ENCODE measurements around the gene TPCN1. TPM values are rescaled to one million over a fixed set of nuclear protein-coding genes. Genes with fewer than 3 reads are reported as not detected.

TPCN1 gene
- total RNA-seq, 4 donors from 2014 or later = 85.1 to 1,315 (median 121) TPM

GRCh38 chr12:113174461-113175384, 46.5 kb upstream of the TPCN1 start:
- 0 to 55% methylated on average over 2 to 32 of the region's 32 CpGs for WGBS, 2 donors (ENCODE audit: low coverage in 1 of 2)
- TF ChIP-seq EP300 (IDR thresholded peaks at IDR 0.05; ENCODE audit: low read depth) (no peak), CTCF (IDR thresholded peaks at IDR 0.05) (peak; percentile 91 to 100 (median 99)), POLR2AphosphoS5 (IDR thresholded peaks at IDR 0.05) (no peak), POLR2A (IDR thresholded peaks at IDR 0.05) (no peak)
- Histone ChIP-seq H3K27ac (no peak overlapping the region), H3K9me3 (no peaks in the 10 kb centered on the region), H3K36me3 (peaks cover 0 to 83% (median 36%) of the 10 kb centered on the region in 4 donors), H3K27me3 (no peaks in the 10 kb centered on the region), H3K4me3 (no peak overlapping the region), H3K4me1 (no peaks in the 10 kb centered on the region)
- peak; percentile 78 for DNase-seq
- intact Hi-C loops (cut with DNase I; ENCODE audit: low total_unique reads) = no loop called here
- in situ Hi-C loops (cut with MboI; ENCODE audit: low pct_ligation_motif_present in 1 of 4, low pct_unique_long_range_greater_than_20kb in 1 of 4, low sequenced_read_pairs in 3 of 4) = loop anchor here in 2 of 4 donors (5.0 to 25.0 kb wide), 2 partner anchors 127 to 163 kb away; partner anchors contain the start of gene SLC8B1 (in 1 of the 2)

DNA sequence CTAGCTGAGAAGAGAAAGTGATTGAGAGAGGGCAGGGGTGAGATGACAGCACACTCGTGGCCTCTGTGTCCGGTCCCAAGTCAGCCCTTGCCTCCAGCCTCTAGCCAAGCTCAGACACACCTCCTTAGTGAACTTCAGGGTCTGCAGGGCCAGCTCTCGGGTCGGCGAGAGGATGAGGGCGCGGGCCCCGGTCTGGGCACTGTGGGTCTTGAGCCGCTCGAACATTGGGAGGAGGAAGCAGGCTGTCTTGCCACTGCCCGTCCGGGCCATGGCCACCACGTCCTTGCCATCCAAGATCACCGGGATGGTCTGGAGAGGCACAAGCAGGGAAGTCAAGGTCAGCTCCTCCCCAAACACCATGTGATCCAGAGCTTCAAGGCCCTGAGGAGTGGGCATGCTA, 42.2 kb upstream of the TPCN1 start:
- intact Hi-C loops (cut with DNase I; ENCODE audit: low total_unique reads) = no loop called here
- H3K27ac ChIP-seq = no peak overlapping the region
- no peak overlapping the region for H3K4me3 ChIP-seq
- in situ Hi-C loops (cut with MboI; ENCODE audit: low pct_ligation_motif_present in 1 of 4, low pct_unique_long_range_greater_than_20kb in 1 of 4, low sequenced_read_pairs in 3 of 4) = loop anchor here in 2 of 4 donors (5.0 to 25.0 kb wide), 2 partner anchors 132 to 158 kb away; partner anchors contain the start of gene SLC8B1 (in 1 of the 2)
- H3K9me3 ChIP-seq = no peaks in the 10 kb centered on the region
- peaks cover 0 to 10% (median 6%) of the 10 kb centered on the region in 4 donors for H3K4me1 ChIP-seq
- TF ChIP-seq POLR2A (IDR thresholded peaks at IDR 0.05) = no peak
- no peak for TF ChIP-seq CTCF (IDR thresholded peaks at IDR 0.05)
- TF ChIP-seq EP300 (IDR thresholded peaks at IDR 0.05; ENCODE audit: low read depth) = no peak
- no peak for TF ChIP-seq POLR2AphosphoS5 (IDR thresholded peaks at IDR 0.05)
- no peaks in the 10 kb centered on the region for H3K27me3 ChIP-seq
- H3K36me3 ChIP-seq = peaks cover 0 to 52% (median 23%) of the 10 kb centered on the region in 4 donors
- no peak for DNase-seq
- WGBS, 2 donors (ENCODE audit: low coverage in 1 of 2) = 98% methylated on average over 13 of the region's 14 CpGs; no CpG with 5 or more reads in 1 of the 2 donors

GRCh38 chr12:113180333-113180732, 40.9 kb upstream of the TPCN1 start:
- in situ Hi-C loops (cut with MboI; ENCODE audit: low pct_ligation_motif_present in 1 of 4, low pct_unique_long_range_greater_than_20kb in 1 of 4, low sequenced_read_pairs in 3 of 4) = loop anchor here in 1 of 4 donors (25.0 kb wide), 1 partner anchor 157 kb away; the partner anchor contains the start of gene SLC8B1
- no peaks in the 10 kb centered on the region for H3K9me3 ChIP-seq
- no peak for DNase-seq
- H3K27me3 ChIP-seq = no peaks in the 10 kb centered on the region
- H3K36me3 ChIP-seq = peaks cover 0 to 48% (median 23%) of the 10 kb centered on the region in 4 donors
- intact Hi-C loops (cut with DNase I; ENCODE audit: low total_unique reads) = no loop called here
- no peak for TF ChIP-seq CTCF (IDR thresholded peaks at IDR 0.05)
- TF ChIP-seq POLR2AphosphoS5 (IDR thresholded peaks at IDR 0.05) = no peak
- no peak for TF ChIP-seq POLR2A (IDR thresholded peaks at IDR 0.05)
- no peak for TF ChIP-seq EP300 (IDR thresholded peaks at IDR 0.05; ENCODE audit: low read depth)
- no peak overlapping the region for H3K4me3 ChIP-seq
- 75 to 80% methylated on average over 1 to 4 of the region's 4 CpGs for WGBS, 2 donors (ENCODE audit: low coverage in 1 of 2)
- H3K4me1 ChIP-seq = peaks cover 0 to 15% (median 10%) of the 10 kb centered on the region in 4 donors
- no peak overlapping the region for H3K27ac ChIP-seq

GRCh38 chr12:113181975-113182374, 39.3 kb upstream of the TPCN1 start:
- WGBS, 2 donors (ENCODE audit: low coverage in 1 of 2) = 87 to 90% methylated on average over 3 of the region's 3 CpGs
- Histone ChIP-seq H3K4me3 (no peak overlapping the region), H3K27ac (no peak overlapping the region), H3K36me3 (peaks cover 0 to 36% (median 18%) of the 10 kb centered on the region in 4 donors), H3K27me3 (no peaks in the 10 kb centered on the region), H3K9me3 (no peaks in the 10 kb centered on the region), H3K4me1 (peaks cover 6 to 24% (median 21%) of the 10 kb centered on the region in 4 donors)
- DNase-seq = no peak
- in situ Hi-C loops (cut with MboI; ENCODE audit: low pct_ligation_motif_present in 1 of 4, low pct_unique_long_range_greater_than_20kb in 1 of 4, low sequenced_read_pairs in 3 of 4) (loop anchor here in 1 of 4 donors (25.0 kb wide), 1 partner anchor 155 kb away; the partner anchor contains the start of gene SLC8B1), intact Hi-C loops (cut with DNase I; ENCODE audit: low total_unique reads) (no loop called here)
- TF ChIP-seq POLR2A (IDR thresholded peaks at IDR 0.05) (no peak), CTCF (IDR thresholded peaks at IDR 0.05) (no peak), EP300 (IDR thresholded peaks at IDR 0.05; ENCODE audit: low read depth) (no peak)

Measured in transverse colon (tissue), 4 donors.